ENCODE data around the gene PRSS58. TPM values are rescaled to one million over a fixed set of nuclear protein-coding genes. Genes with fewer than 3 reads are reported as not detected.

PRSS58 gene, protein sequence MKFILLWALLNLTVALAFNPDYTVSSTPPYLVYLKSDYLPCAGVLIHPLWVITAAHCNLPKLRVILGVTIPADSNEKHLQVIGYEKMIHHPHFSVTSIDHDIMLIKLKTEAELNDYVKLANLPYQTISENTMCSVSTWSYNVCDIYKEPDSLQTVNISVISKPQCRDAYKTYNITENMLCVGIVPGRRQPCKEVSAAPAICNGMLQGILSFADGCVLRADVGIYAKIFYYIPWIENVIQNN
- not detected for total RNA-seq (ENCODE audit: unreplicated experiment)
- long read RNA-seq, result 0 reads

DNA sequence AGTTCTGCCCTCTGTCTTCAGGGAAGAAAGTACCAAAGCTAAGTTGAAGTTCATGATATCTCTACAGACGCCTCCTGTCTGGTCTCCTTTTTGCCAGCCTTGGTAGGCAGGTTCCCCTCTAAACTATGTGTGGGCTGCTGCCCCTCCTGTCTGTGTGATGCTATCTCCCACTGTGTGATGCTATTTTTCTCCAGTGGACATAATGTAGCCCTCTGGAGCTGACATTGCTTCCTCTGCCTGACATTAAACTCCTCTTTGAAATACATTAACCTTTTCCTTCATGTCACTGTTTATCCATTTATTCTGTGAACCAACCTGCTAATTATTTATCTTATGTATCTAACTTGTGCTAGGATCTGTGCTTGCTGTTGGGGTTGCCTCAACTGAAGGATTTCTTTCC, at the start of gene PRSS58:
Gene PRSS58 (minus strand): TSS at position 101 of the 400 bp plus-strand sequence. CDS start 351 bp downstream, outside the sequence.
- TF ChIP-seq, protein P1, sequence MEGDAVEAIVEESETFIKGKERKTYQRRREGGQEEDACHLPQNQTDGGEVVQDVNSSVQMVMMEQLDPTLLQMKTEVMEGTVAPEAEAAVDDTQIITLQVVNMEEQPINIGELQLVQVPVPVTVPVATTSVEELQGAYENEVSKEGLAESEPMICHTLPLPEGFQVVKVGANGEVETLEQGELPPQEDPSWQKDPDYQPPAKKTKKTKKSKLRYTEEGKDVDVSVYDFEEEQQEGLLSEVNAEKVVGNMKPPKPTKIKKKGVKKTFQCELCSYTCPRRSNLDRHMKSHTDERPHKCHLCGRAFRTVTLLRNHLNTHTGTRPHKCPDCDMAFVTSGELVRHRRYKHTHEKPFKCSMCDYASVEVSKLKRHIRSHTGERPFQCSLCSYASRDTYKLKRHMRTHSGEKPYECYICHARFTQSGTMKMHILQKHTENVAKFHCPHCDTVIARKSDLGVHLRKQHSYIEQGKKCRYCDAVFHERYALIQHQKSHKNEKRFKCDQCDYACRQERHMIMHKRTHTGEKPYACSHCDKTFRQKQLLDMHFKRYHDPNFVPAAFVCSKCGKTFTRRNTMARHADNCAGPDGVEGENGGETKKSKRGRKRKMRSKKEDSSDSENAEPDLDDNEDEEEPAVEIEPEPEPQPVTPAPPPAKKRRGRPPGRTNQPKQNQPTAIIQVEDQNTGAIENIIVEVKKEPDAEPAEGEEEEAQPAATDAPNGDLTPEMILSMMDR (IDR thresholded peaks at IDR 0.05; ENCODE audit: partially characterized antibody, unreplicated experiment), result no peak
- Mint-ChIP-seq H3K9me3 (ENCODE audit: unreplicated experiment) (no peaks in the 10 kb centered on the region), H3K27me3 (ENCODE audit: unreplicated experiment) (no peaks in the 10 kb centered on the region), H3K27ac (ENCODE audit: unreplicated experiment) (no peak within 1 kb of the TSS), H3K36me3 (ENCODE audit: unreplicated experiment) (no peaks in the 10 kb centered on the region), H3K4me1 (ENCODE audit: low read depth, unreplicated experiment) (no peaks in the 10 kb centered on the region), H3K4me3 (ENCODE audit: unreplicated experiment) (no peak within 1 kb of the TSS)
- DNase-seq, result no peak

DNA sequence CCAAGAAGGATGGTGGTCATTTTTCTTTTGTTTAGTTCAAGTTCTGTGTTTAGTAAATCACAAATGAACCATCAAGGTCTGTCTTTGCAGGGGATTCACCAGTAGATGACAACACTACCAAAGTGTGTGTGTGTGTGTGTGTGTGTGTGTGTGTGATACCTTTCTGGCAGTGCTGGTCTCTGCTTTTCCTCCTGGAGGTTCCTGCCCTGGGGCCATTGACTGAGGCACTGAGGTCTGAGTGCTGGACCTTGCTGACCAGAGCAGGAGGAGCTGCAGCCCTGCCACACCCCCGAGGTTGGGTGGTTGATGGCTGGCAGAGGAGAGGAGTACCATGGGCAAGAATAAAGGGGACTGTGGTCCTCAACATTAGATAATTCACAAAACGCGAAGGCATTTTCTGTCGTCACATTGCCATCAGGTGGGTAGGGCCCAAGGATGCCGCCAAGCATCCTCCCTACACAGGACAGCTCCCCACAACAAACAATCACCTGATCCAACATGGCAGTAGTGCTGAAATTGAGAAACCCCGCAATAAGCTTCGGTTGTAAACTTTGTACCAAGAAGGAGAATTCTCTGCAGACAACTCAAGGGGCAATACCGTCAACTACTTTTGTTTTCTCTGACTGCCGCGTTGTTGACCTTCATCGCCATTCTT, 49.5 kb upstream of the PRSS58 start:
- Mint-ChIP-seq H3K27me3 (ENCODE audit: unreplicated experiment) (peaks cover 5% of the 10 kb centered on the region), H3K36me3 (ENCODE audit: unreplicated experiment) (no peaks in the 10 kb centered on the region)
- no peak for DNase-seq

DNA sequence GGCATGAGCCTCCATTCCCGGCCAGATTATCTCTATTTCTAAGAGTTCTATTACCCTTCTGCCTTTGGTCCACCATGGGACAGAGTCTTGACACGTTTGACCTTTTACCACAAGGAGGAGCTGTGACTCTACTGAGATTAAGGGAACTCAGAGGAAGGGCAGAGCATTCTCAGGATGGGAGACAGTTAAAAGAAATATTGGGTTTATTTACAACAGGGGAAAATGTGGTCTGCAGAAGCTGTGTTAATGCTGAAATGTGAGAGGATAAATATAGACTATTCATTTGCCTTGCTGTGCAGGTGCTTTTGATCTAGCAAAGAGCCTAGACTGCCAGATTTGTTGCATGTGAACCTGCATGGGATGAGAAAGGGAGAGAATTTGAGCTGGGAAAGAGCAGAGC, 45.8 kb upstream of the PRSS58 start:
- no peak overlapping the region for H3K4me3 Mint-ChIP-seq (ENCODE audit: unreplicated experiment)
- TF ChIP-seq, protein P1 (IDR thresholded peaks at IDR 0.05; ENCODE audit: partially characterized antibody, unreplicated experiment), result peak; percentile 58
- no peak for DNase-seq
- no peaks in the 10 kb centered on the region for H3K9me3 Mint-ChIP-seq (ENCODE audit: unreplicated experiment)
- H3K27me3 Mint-ChIP-seq (ENCODE audit: unreplicated experiment), result peaks cover 2% of the 10 kb centered on the region
- H3K27ac Mint-ChIP-seq (ENCODE audit: unreplicated experiment), result no peak overlapping the region
- H3K4me1 Mint-ChIP-seq (ENCODE audit: low read depth, unreplicated experiment), result no peaks in the 10 kb centered on the region
- H3K36me3 Mint-ChIP-seq (ENCODE audit: unreplicated experiment), result no peaks in the 10 kb centered on the region

More for the DNA sequence above, 49.5 kb upstream of the PRSS58 start:
- H3K4me3 Mint-ChIP-seq (ENCODE audit: unreplicated experiment), result no peak overlapping the region
- H3K9me3 Mint-ChIP-seq (ENCODE audit: unreplicated experiment), result no peaks in the 10 kb centered on the region
- H3K27ac Mint-ChIP-seq (ENCODE audit: unreplicated experiment), result no peak overlapping the region
- H3K4me1 Mint-ChIP-seq (ENCODE audit: low read depth, unreplicated experiment), result peaks cover 3% of the 10 kb centered on the region
- TF ChIP-seq, protein P1 (IDR thresholded peaks at IDR 0.05; ENCODE audit: partially characterized antibody, unreplicated experiment), result no peak

DNA sequence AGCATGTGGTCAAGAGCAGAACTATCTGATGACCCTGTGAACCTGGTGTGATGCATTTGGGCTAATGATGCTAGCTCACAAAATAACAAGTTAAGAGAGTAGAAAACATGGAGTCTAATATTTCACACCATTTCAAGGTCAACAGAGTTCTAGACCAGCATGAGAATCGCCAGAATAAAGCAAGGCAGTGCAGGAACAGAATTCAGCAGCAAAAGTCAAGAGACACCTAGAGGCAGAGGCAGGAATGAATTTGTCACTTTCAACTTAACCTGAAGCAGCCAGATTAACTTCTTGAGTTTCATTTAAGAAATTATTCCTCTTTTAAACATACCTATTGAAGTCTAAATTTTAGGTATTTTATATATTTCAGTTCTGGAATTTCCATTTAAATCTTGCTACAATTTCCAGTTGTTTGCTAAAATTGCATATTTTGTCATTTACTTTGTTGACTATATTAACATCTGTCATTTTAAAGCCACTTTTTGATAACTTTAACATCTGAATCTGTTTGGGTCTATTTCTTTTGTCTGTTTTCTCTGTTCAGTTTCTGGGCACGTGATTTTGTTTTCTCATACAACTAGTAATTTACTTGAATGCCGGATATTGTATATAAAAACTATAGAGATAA, 44.2 kb upstream of the PRSS58 start:
- H3K4me1 Mint-ChIP-seq (ENCODE audit: low read depth, unreplicated experiment), result no peaks in the 10 kb centered on the region
- TF ChIP-seq, protein P1 (IDR thresholded peaks at IDR 0.05; ENCODE audit: partially characterized antibody, unreplicated experiment), result peak; percentile 72
- H3K9me3 Mint-ChIP-seq (ENCODE audit: unreplicated experiment), result no peaks in the 10 kb centered on the region
- H3K4me3 Mint-ChIP-seq (ENCODE audit: unreplicated experiment), result no peak overlapping the region
- peaks cover 4% of the 10 kb centered on the region for H3K27me3 Mint-ChIP-seq (ENCODE audit: unreplicated experiment)
- H3K27ac Mint-ChIP-seq (ENCODE audit: unreplicated experiment), result no peak overlapping the region
- no peaks in the 10 kb centered on the region for H3K36me3 Mint-ChIP-seq (ENCODE audit: unreplicated experiment)
- no peak for DNase-seq

DNA sequence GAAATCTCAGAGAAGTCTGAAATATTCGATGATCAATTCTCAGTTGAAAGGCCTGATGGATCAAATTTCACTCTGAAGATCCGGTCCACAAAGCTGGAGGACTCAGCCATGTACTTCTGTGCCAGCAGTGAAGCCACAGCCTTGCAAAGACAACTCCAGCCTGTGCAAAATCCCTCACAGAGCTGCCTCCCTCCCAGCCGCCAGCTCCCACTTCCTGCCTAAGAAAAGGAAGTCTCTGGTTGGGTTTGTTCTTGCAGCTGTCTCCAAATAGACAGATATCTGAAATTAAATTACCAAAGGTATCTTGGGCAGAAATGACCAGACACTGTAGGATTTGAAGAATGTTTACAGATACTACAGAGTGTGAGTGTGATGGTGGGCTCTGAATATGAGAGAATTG, 43.4 kb upstream of the PRSS58 start:
- DNase-seq, result no peak
- Mint-ChIP-seq H3K27ac (ENCODE audit: unreplicated experiment) (no peak overlapping the region), H3K9me3 (ENCODE audit: unreplicated experiment) (no peaks in the 10 kb centered on the region), H3K4me3 (ENCODE audit: unreplicated experiment) (no peak overlapping the region), H3K36me3 (ENCODE audit: unreplicated experiment) (no peaks in the 10 kb centered on the region), H3K4me1 (ENCODE audit: low read depth, unreplicated experiment) (no peaks in the 10 kb centered on the region), H3K27me3 (ENCODE audit: unreplicated experiment) (peaks cover 4% of the 10 kb centered on the region)
- TF ChIP-seq, protein P1 (IDR thresholded peaks at IDR 0.05; ENCODE audit: partially characterized antibody, unreplicated experiment), result no peak

Measured in glutamatergic neuron (in vitro differentiated cells).